ENCODE measurements around the gene OR10G8. TPM values are rescaled to one million over a fixed set of nuclear protein-coding genes. Genes with fewer than 3 reads are reported as not detected.
A peak's percentile ranks its signal among the peaks of the same experiment; 100 is the strongest.

Gene OR10G8
- total and polyA plus RNA-seq, 2 donors from 2014 or later, result not detected

- H3K4me1 ChIP-seq (ENCODE audit: control insufficient read depth in 2 of 3, insufficient read depth in 2 of 3, low read depth in 1 of 3, low read length in 3 of 3), result peaks cover 0 to 5% (median 0%) of the 10 kb centered on the region in 3 donors
- TF ChIP-seq, protein P1, sequence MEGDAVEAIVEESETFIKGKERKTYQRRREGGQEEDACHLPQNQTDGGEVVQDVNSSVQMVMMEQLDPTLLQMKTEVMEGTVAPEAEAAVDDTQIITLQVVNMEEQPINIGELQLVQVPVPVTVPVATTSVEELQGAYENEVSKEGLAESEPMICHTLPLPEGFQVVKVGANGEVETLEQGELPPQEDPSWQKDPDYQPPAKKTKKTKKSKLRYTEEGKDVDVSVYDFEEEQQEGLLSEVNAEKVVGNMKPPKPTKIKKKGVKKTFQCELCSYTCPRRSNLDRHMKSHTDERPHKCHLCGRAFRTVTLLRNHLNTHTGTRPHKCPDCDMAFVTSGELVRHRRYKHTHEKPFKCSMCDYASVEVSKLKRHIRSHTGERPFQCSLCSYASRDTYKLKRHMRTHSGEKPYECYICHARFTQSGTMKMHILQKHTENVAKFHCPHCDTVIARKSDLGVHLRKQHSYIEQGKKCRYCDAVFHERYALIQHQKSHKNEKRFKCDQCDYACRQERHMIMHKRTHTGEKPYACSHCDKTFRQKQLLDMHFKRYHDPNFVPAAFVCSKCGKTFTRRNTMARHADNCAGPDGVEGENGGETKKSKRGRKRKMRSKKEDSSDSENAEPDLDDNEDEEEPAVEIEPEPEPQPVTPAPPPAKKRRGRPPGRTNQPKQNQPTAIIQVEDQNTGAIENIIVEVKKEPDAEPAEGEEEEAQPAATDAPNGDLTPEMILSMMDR (IDR thresholded peaks at IDR 0.05; ENCODE audit: borderline replicate concordance, extremely low read depth, insufficient read depth), result no peak
- no peak for FAIRE-seq
- intact Hi-C loops (cut with DNase I), result no loop called here
- no peaks in the 10 kb centered on the region for H3K9me3 ChIP-seq (ENCODE audit: control insufficient read depth in 2 of 3, insufficient read depth in 1 of 3, low read length in 3 of 3)
- DNase-seq, result no peak
- H3K4me3 ChIP-seq (ENCODE audit: low read length in 3 of 3), result no peak overlapping the region
- no peaks in the 10 kb centered on the region for H3K36me3 ChIP-seq (ENCODE audit: control insufficient read depth in 2 of 3, insufficient read depth in 3 of 3, low read length in 3 of 3)
- H3K27me3 ChIP-seq (ENCODE audit: control insufficient read depth, insufficient read depth, low read length), result no peaks in the 10 kb centered on the region
- H3K27ac ChIP-seq (ENCODE audit: low read depth in 2 of 2, low read length in 2 of 2), result no peak overlapping the region
- no peak overlapping the region for H3K9ac ChIP-seq (ENCODE audit: low read length in 3 of 3)
Observed at GRCh38 chr11:124077266-124077665, 50.7 kb downstream of the OR10G8 start.

DNA sequence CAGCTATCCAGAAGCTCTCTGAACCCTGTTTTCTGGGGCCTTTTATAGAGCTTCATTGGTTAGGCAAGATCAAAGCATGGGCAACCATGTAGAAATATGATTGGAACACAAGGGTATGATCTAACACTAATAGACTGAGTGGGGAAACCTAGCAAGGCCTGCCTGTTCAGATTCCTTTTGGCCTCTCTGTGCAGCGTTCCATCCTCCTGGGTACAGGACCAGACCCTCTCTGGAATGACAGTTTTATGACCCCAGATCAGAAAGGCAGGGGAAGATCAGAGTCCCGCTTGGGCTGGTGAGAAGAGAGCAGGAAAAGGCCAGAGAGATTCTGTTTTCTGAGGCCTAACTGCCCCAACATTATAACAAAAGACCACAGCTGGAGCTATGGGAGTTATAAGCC, 52.0 kb downstream of the OR10G8 start:
- Histone ChIP-seq H3K4me3 (ENCODE audit: low read length in 3 of 3) (no peak overlapping the region), H3K27ac (ENCODE audit: low read depth in 2 of 2, low read length in 2 of 2) (no peak overlapping the region), H3K9ac (ENCODE audit: low read length in 3 of 3) (no peak overlapping the region), H3K27me3 (ENCODE audit: control insufficient read depth, insufficient read depth, low read length) (no peaks in the 10 kb centered on the region), H3K4me1 (ENCODE audit: control insufficient read depth in 2 of 3, insufficient read depth in 2 of 3, low read depth in 1 of 3, low read length in 3 of 3) (peaks cover 0 to 5% (median 0%) of the 10 kb centered on the region in 3 donors), H3K9me3 (ENCODE audit: control insufficient read depth in 2 of 3, insufficient read depth in 1 of 3, low read length in 3 of 3) (no peaks in the 10 kb centered on the region), H3K36me3 (ENCODE audit: control insufficient read depth in 2 of 3, insufficient read depth in 3 of 3, low read length in 3 of 3) (no peaks in the 10 kb centered on the region)
- DNase-seq (peak in 2 of 5 donors; percentile 33 to 55), FAIRE-seq (no peak)
- TF ChIP-seq, protein P1 (IDR thresholded peaks at IDR 0.05; ENCODE audit: borderline replicate concordance, extremely low read depth, insufficient read depth), result no peak
- intact Hi-C loops (cut with DNase I), result no loop called here

- TF ChIP-seq, protein P1 (IDR thresholded peaks at IDR 0.05; ENCODE audit: borderline replicate concordance, extremely low read depth, insufficient read depth), result no peak
- FAIRE-seq (no peak), DNase-seq (peak in 2 of 5 donors; percentile 38 to 55)
- Histone ChIP-seq H3K27me3 (ENCODE audit: control insufficient read depth, insufficient read depth, low read length) (no peaks in the 10 kb centered on the region), H3K9me3 (ENCODE audit: control insufficient read depth in 2 of 3, insufficient read depth in 1 of 3, low read length in 3 of 3) (no peaks in the 10 kb centered on the region), H3K27ac (ENCODE audit: low read depth in 2 of 2, low read length in 2 of 2) (no peak overlapping the region), H3K9ac (ENCODE audit: low read length in 3 of 3) (no peak overlapping the region), H3K4me3 (ENCODE audit: low read length in 3 of 3) (no peak overlapping the region), H3K36me3 (ENCODE audit: control insufficient read depth in 2 of 3, insufficient read depth in 3 of 3, low read length in 3 of 3) (no peaks in the 10 kb centered on the region), H3K4me1 (ENCODE audit: control insufficient read depth in 2 of 3, insufficient read depth in 2 of 3, low read depth in 1 of 3, low read length in 3 of 3) (peaks cover 0 to 5% (median 0%) of the 10 kb centered on the region in 3 donors)
- intact Hi-C loops (cut with DNase I), result no loop called here
Observed at GRCh38 chr11:124079631-124080326, 53.2 kb downstream of the OR10G8 start.

Other genes starting within 250 kb of the OR10G8 start
- not detected for gene OR6M1, start 220.4 kb upstream of the OR10G8 start, total RNA-seq
- gene OR6M1, start 220.4 kb upstream of the OR10G8 start, polyA plus RNA-seq (ENCODE audit: insufficient read depth, low read depth, low replicate concordance), result not detected
- not detected for gene TMEM225, start 141.1 kb upstream of the OR10G8 start, total RNA-seq
- not detected for gene TMEM225, start 141.1 kb upstream of the OR10G8 start, polyA plus RNA-seq (ENCODE audit: insufficient read depth, low read depth, low replicate concordance)
- gene OR8D4, start 124.6 kb upstream of the OR10G8 start, total RNA-seq, result not detected
- gene OR8D4, start 124.6 kb upstream of the OR10G8 start, polyA plus RNA-seq (ENCODE audit: insufficient read depth, low read depth, low replicate concordance), result not detected
- gene OR4D5, start 87.2 kb upstream of the OR10G8 start, total RNA-seq, result not detected
- not detected for gene OR4D5, start 87.2 kb upstream of the OR10G8 start, polyA plus RNA-seq (ENCODE audit: insufficient read depth, low read depth, low replicate concordance)
- not detected for gene OR6T1, start 83.0 kb upstream of the OR10G8 start, total RNA-seq
- gene OR6T1, start 83.0 kb upstream of the OR10G8 start, polyA plus RNA-seq (ENCODE audit: insufficient read depth, low read depth, low replicate concordance), result not detected
- gene OR10S1, start 49.0 kb upstream of the OR10G8 start, total RNA-seq, result not detected
- gene OR10S1, start 49.0 kb upstream of the OR10G8 start, polyA plus RNA-seq (ENCODE audit: insufficient read depth, low read depth, low replicate concordance), result not detected
- not detected for gene OR10G6, start 31.6 kb upstream of the OR10G8 start, total RNA-seq
- gene OR10G6, start 31.6 kb upstream of the OR10G8 start, polyA plus RNA-seq (ENCODE audit: insufficient read depth, low read depth, low replicate concordance), result not detected
- gene OR10G4, start 13.8 kb upstream of the OR10G8 start, total RNA-seq, result not detected
- not detected for gene OR10G4, start 13.8 kb upstream of the OR10G8 start, polyA plus RNA-seq (ENCODE audit: insufficient read depth, low read depth, low replicate concordance)
- not detected for gene OR10G9, start 3.8 kb upstream of the OR10G8 start, total RNA-seq
- not detected for gene OR10G9, start 3.8 kb upstream of the OR10G8 start, polyA plus RNA-seq (ENCODE audit: insufficient read depth, low read depth, low replicate concordance)
- not detected for gene OR10G7, start 14.5 kb downstream of the OR10G8 start, total RNA-seq
- not detected for gene OR10G7, start 14.5 kb downstream of the OR10G8 start, polyA plus RNA-seq (ENCODE audit: insufficient read depth, low read depth, low replicate concordance)
- 57.2 TPM for gene VWA5A, start 88.7 kb downstream of the OR10G8 start, total RNA-seq
- 25.0 TPM for gene VWA5A, start 88.7 kb downstream of the OR10G8 start, polyA plus RNA-seq (ENCODE audit: insufficient read depth, low read depth, low replicate concordance)
- not detected for gene OR10D3, start 156.5 kb downstream of the OR10G8 start, total RNA-seq
- gene OR10D3, start 156.5 kb downstream of the OR10G8 start, polyA plus RNA-seq (ENCODE audit: insufficient read depth, low read depth, low replicate concordance), result not detected
- not detected for gene OR8G1, start 214.3 kb downstream of the OR10G8 start, total RNA-seq
- not detected for gene OR8G1, start 214.3 kb downstream of the OR10G8 start, polyA plus RNA-seq (ENCODE audit: insufficient read depth, low read depth, low replicate concordance)
- not detected for gene OR8G5, start 229.6 kb downstream of the OR10G8 start, total RNA-seq
- gene OR8G5, start 229.6 kb downstream of the OR10G8 start, polyA plus RNA-seq (ENCODE audit: insufficient read depth, low read depth, low replicate concordance), result not detected

Measured in kidney (tissue), 14 donors.